PFSK-1 (cell line): Measurements from ENCODE around the gene EYA4. TPM values are rescaled to one million over a fixed set of nuclear protein-coding genes. Genes with fewer than 3 reads are reported as not detected.

Experiments
- FOXP2 ChIP-seq: optimal IDR thresholded peaks from 2 replicates; pipeline ENCODE3; 2011; ENCODE audit warnings: borderline replicate concordance, control low read depth, inconsistent platforms; ENCODE audit not compliant: insufficient read depth; ENCODE audit errors: extremely low read length, extremely low read depth
- POLR2AphosphoS5 ChIP-seq: IDR thresholded peaks from 2 replicates; pipeline ENCODE4 v1.6.1; 2012; ENCODE audit warnings: low read depth, mild to moderate bottlenecking, control low read depth, low read length, moderate library complexity
- REST ChIP-seq, 2 experiments: IDR thresholded peaks; 2 replicates each; pipeline versions ENCODE4 v1.6.1 to v1.8.0; 2011 to 2012; ENCODE audit warnings: low read depth in 2 of 2, low read length in 2 of 2, control low read depth in 1 of 2, inconsistent platforms in 1 of 2, mild to moderate bottlenecking in 1 of 2, moderate library complexity in 1 of 2; ENCODE audit not compliant: insufficient read depth in 1 of 2
- SIN3A ChIP-seq: IDR thresholded peaks from 2 replicates; pipeline ENCODE4 v1.6.1; 2012; ENCODE audit warnings: mild to moderate bottlenecking, low read length, moderate library complexity, borderline replicate concordance; ENCODE audit not compliant: insufficient read depth
- TAF1 ChIP-seq: IDR thresholded peaks from 2 replicates; pipeline ENCODE4 v1.6.1; 2012; ENCODE audit warnings: low read length, control low read depth, borderline replicate concordance; ENCODE audit not compliant: insufficient read depth
- polyA plus RNA-seq: library from polyadenylated mRNA; unstranded; fragments of >200 nt; gene quantifications from one replicate; pipeline ENCODE4 v1.2.1, GENCODE V29; 2012; ENCODE audit warnings: low read depth, missing spikeins; ENCODE audit not compliant: insufficient read length

Gene EYA4
- 0.93 TPM for polyA plus RNA-seq

GRCh38 chr6:133241086-133241900 is at the start of gene EYA4:
EYA4 (plus strand) TSS chr6:133241357; CDS start chr6:133274781, 33,424 bp downstream.
- TF ChIP-seq FOXP2 (peak; percentile 10), REST (IDR thresholded peaks at IDR 0.05; ENCODE audit: insufficient read depth in 1 of 2, low read depth in 2 of 2, low read length in 2 of 2) (no peak)

GRCh38 chr6:133193396-133193795 is 47.8 kb upstream of the EYA4 start:
- TF ChIP-seq POLR2AphosphoS5 (no peak), SIN3A (no peak), TAF1 (no peak), FOXP2 (no peak), REST (IDR thresholded peaks at IDR 0.05; ENCODE audit: insufficient read depth in 1 of 2, low read depth in 2 of 2, low read length in 2 of 2) (no peak)

- TF ChIP-seq TAF1 (no peak), POLR2AphosphoS5 (no peak), FOXP2 (no peak), SIN3A (no peak), REST (IDR thresholded peaks at IDR 0.05; ENCODE audit: insufficient read depth in 1 of 2, low read depth in 2 of 2, low read length in 2 of 2) (no peak)
These were observed 42.4 kb upstream of the EYA4 start for GRCh38 chr6:133198725-133199124.

GRCh38 chr6:133201231-133201630 is 39.9 kb upstream of the EYA4 start:
- no peak for TF ChIP-seq POLR2AphosphoS5
- no peak for TF ChIP-seq REST (IDR thresholded peaks at IDR 0.05; ENCODE audit: insufficient read depth in 1 of 2, low read depth in 2 of 2, low read length in 2 of 2)
- TF ChIP-seq SIN3A, result no peak
- TF ChIP-seq FOXP2, result no peak
- no peak for TF ChIP-seq TAF1
